IMR-90 (cell line): ENCODE results near the gene ADD1. TPM values are rescaled to one million over a fixed set of nuclear protein-coding genes. Genes with fewer than 3 reads are reported as not detected.

Source experiments
- ATAC-seq: fragments of 200-7000 bp; cut with Tn5 transposase; 2 replicates; pipeline ENCODE4 v1.9.1; 2020; ENCODE audit warnings: low read depth, mild to moderate bottlenecking, moderate library complexity
- BruUV-seq: library from RNA; stranded (reverse); fragments of 400-500 nt; replicated peaks from 2 replicates; lab custom pipeline; 2021; lab: Mats Ljungman, UMichigan
- CTCF ChIA-PET: fragments of 300-600 bp; formaldehyde crosslinking; extraction: SDS; loops from one replicate; lab custom pipeline; 2021; ENCODE audit warnings: antibody characterized with exemption; lab: Yijun Ruan, JAX
- POLR2A ChIA-PET: fragments of 300-600 bp; sonication (Branson Sonifier 250); formaldehyde crosslinking; loops from one replicate; lab custom pipeline; 2022; ENCODE audit warnings: antibody characterized with exemption; ENCODE audit not compliant: unreplicated experiment; lab: Charles Lee
- DNase-seq: peaks from one replicate; pipeline ENCODE4 v3.0.0; 2013
- H2AFZ ChIP-seq: replicated peaks from 2 replicates; pipeline ENCODE3; 2013; ENCODE audit warnings: low read length, mild to moderate bottlenecking; ENCODE audit not compliant: poor library complexity
- H2AK5ac ChIP-seq: 2 replicates; pipeline ENCODE4 v1.6.1; 2013; ENCODE audit warnings: low read depth, low read length, inconsistent platforms
- H2AK9ac ChIP-seq: replicated peaks from 2 replicates; pipeline ENCODE3; 2013; ENCODE audit warnings: mild to moderate bottlenecking, low read depth, low read length, moderate library complexity; ENCODE audit not compliant: poor library complexity
- H2BK120ac ChIP-seq: 2 replicates; pipeline ENCODE4 v1.6.1; 2013; ENCODE audit warnings: low read depth, low read length, inconsistent platforms
- H2BK15ac ChIP-seq: 3 replicates; pipeline ENCODE4 v1.6.1; 2013; ENCODE audit warnings: low read depth, low read length, inconsistent platforms
- H2BK20ac ChIP-seq: 2 replicates; pipeline ENCODE4 v1.6.1; 2013; ENCODE audit warnings: low read depth, mild to moderate bottlenecking, inconsistent platforms, low read length, moderate library complexity
- H2BK5ac ChIP-seq: 2 replicates; pipeline ENCODE4 v1.6.1; 2013; ENCODE audit warnings: mild to moderate bottlenecking, low read depth, low read length, inconsistent platforms; ENCODE audit not compliant: poor library complexity, severe bottlenecking
- H3K14ac ChIP-seq: replicated peaks from 2 replicates; pipeline ENCODE4 v1.6.1; 2013; ENCODE audit warnings: low read depth, low read length, inconsistent platforms
- H3K18ac ChIP-seq: 2 replicates; pipeline ENCODE4 v1.6.1; 2013; ENCODE audit warnings: low read depth, low read length, control low read depth
- H3K23ac ChIP-seq: 2 replicates; pipeline ENCODE4 v1.6.1; 2013; ENCODE audit warnings: low read depth, low read length, inconsistent platforms
- H3K27ac ChIP-seq: 2 replicates; pipeline ENCODE4 v1.5.1; 2013; ENCODE audit warnings: mild to moderate bottlenecking, control low read depth, low read length; ENCODE audit not compliant: insufficient read depth
- H3K27me3 ChIP-seq: 2 replicates; pipeline ENCODE4 v1.6.1; 2013; ENCODE audit warnings: low read length; ENCODE audit not compliant: control insufficient read depth, insufficient read depth
- H3K36me3 ChIP-seq: 2 replicates; pipeline ENCODE4 v1.6.1; 2013; ENCODE audit warnings: low read length, mixed read lengths; ENCODE audit not compliant: control insufficient read depth, insufficient read depth
- H3K4ac ChIP-seq: 2 replicates; pipeline ENCODE4 v1.6.1; 2013; ENCODE audit warnings: low read depth, low read length, inconsistent platforms
- H3K4me1 ChIP-seq: 2 replicates; pipeline ENCODE4 v1.6.1; 2013; ENCODE audit warnings: low read length, mixed read lengths; ENCODE audit not compliant: control insufficient read depth, insufficient read depth
- H3K4me2 ChIP-seq: 2 replicates; pipeline ENCODE4 v1.6.1; 2013; ENCODE audit warnings: low read depth, mild to moderate bottlenecking, control low read depth, low read length, moderate library complexity
- H3K4me3 ChIP-seq: 2 replicates; pipeline ENCODE4 v1.5.1; 2013; ENCODE audit warnings: low read depth, mild to moderate bottlenecking, control low read depth, low read length, moderate library complexity; ENCODE audit not compliant: insufficient read depth
- H3K56ac ChIP-seq: 2 replicates; pipeline ENCODE4 v1.6.1; 2013; ENCODE audit warnings: low read length, inconsistent platforms; ENCODE audit not compliant: insufficient read depth; ENCODE audit errors: extremely low read depth
- H3K79me1 ChIP-seq, 2 experiments: 2 replicates each; pipeline ENCODE4 v1.6.1; 2013; ENCODE audit warnings: low read length in 2 of 2, inconsistent platforms in 1 of 2, low read depth in 1 of 2
- H3K9ac ChIP-seq: 2 replicates; pipeline ENCODE4 v1.6.1; 2013; ENCODE audit warnings: low read depth, low read length, control low read depth
- H3K9me1 ChIP-seq: 2 replicates; pipeline ENCODE4 v1.6.1; 2013; ENCODE audit warnings: low read length, inconsistent platforms; ENCODE audit not compliant: insufficient read depth
- H3K9me3 ChIP-seq: 2 replicates; pipeline ENCODE4 v1.6.1; 2013; ENCODE audit warnings: low read length; ENCODE audit not compliant: control insufficient read depth, insufficient read depth
- H4K20me1 ChIP-seq: 2 replicates; pipeline ENCODE4 v1.6.1; 2013; ENCODE audit warnings: low read length, inconsistent platforms; ENCODE audit not compliant: insufficient read depth
- H4K5ac ChIP-seq: 2 replicates; pipeline ENCODE4 v1.6.1; 2013; ENCODE audit warnings: mild to moderate bottlenecking, low read depth, low read length, control low read depth
- H4K8ac ChIP-seq, 2 experiments: 2 replicates each; pipeline ENCODE4 v1.6.1; 2013; ENCODE audit warnings: low read depth in 2 of 2, low read length in 2 of 2, control low read depth in 1 of 2, inconsistent platforms in 1 of 2
- H4K91ac ChIP-seq: 2 replicates; pipeline ENCODE4 v1.6.1; 2013; ENCODE audit warnings: low read depth, low read length, inconsistent platforms; ENCODE audit not compliant: insufficient read depth
- CEBPB ChIP-seq: IDR thresholded peaks from 2 replicates; pipeline ENCODE4 v1.6.1; 2012; ENCODE audit warnings: low read depth, low read length, improper control_type of control experiment
- WGBS, 2 experiments: methylation state at CpG; one replicate each; pipeline versions ENCODE4 v1.1.5 to v1.1.7; 2013; ENCODE audit warnings: missing lambda C conversion rate in 2 of 2; ENCODE audit not compliant: insufficient read length in 1 of 2; ENCODE audit errors: extremely low coverage in 2 of 2; 5-methylcytosine and 5-hydroxymethylcytosine counted together
- dilution Hi-C: fragments of 300-500 bp; cut with HindIII; formaldehyde crosslinking; loops from one replicate; pipeline ENCODE4 v1.14.3; 2018; ENCODE audit warnings: low sequenced_read_pairs; ENCODE audit not compliant: unreplicated experiment
- in situ Hi-C: fragments of 300-500 bp; cut with MboI; formaldehyde crosslinking; loops from 3 replicates; pipeline ENCODE4 v1.14.3; 2019; ENCODE audit warnings: low sequenced_read_pairs, inconsistent platforms, mixed read lengths
- intact Hi-C: fragments of 100-400 bp; cut with micrococcal nuclease; formaldehyde crosslinking; loops from 2 replicates; pipeline ENCODE4 v1.10.0; 2022
- polyA plus RNA-seq, 3 experiments: library from polyadenylated mRNA; depleted of rRNA; stranded (reverse); fragments of >200 nt; gene quantifications; 2 replicates each; pipeline ENCODE4 v1.2.3, GENCODE V29; 2012; ENCODE audit warnings: low replicate concordance in 1 of 3
- total RNA-seq: library from RNA; depleted of rRNA; stranded (reverse); fragments of >200 nt; gene quantifications from 2 replicates; pipeline ENCODE4 v1.2.3, GENCODE V29; 2012

The ADD1 gene
- total and polyA plus RNA-seq, 2 of the 4 experiments (the other 2 are of a cell fraction) = 122 to 215 TPM

GRCh38 chr4:2907226-2907625 is 63.6 kb downstream of the ADD1 start:
- BruUV-seq = no TSS peak
- Histone ChIP-seq H3K18ac (no peak overlapping the region), H4K20me1 (peaks cover 13% of the 10 kb centered on the region), H4K5ac (no peak overlapping the region), H2AK5ac (no peak overlapping the region), H3K23ac (no peak overlapping the region), H2BK120ac (no peak overlapping the region), H2AK9ac (no peak overlapping the region), H2BK5ac (no peak overlapping the region), H2BK15ac (no peak overlapping the region), H2BK20ac (no peak overlapping the region), H3K79me1 (peaks cover 31 to 74% of the 10 kb centered on the region in 2 experiments), H3K9me1 (peaks cover 15% of the 10 kb centered on the region), H3K14ac (no peak overlapping the region), H3K4me1 (no peaks in the 10 kb centered on the region), H3K4ac (no peak overlapping the region), H3K4me2 (no peak overlapping the region), H3K9me3 (no peaks in the 10 kb centered on the region), H4K91ac (no peak overlapping the region), H3K9ac (no peak overlapping the region), H2AFZ (no peak overlapping the region), H3K4me3 (no peak overlapping the region), H4K8ac (no peak overlapping the region), H3K27ac (no peak overlapping the region), H3K56ac (no peak overlapping the region), H3K36me3 (peaks cover 75% of the 10 kb centered on the region), H3K27me3 (no peaks in the 10 kb centered on the region)
- intact Hi-C loops (no loop called here), dilution Hi-C loops (no loop called here), in situ Hi-C loops (no loop called here)
- no peak for TF ChIP-seq CEBPB
- WGBS, 2 experiments = no CpG with 5 or more reads among the region's 4 CpGs
- DNase-seq (no peak), ATAC-seq (no peak)
- ChIA-PET POLR2A (no interaction called here), CTCF (no interaction called here)
